Activated naive CD4-positive, alpha-beta T cell treated with anti-CD3 and anti-CD28 coated beads, Interleukin-2, amount 50 U/mL, for 24 hours (primary cell): ENCODE data around the gene BCAS3.
"Not testable (repeated sequence)": the region's sequence is repeated elsewhere in the genome, so short reads cannot be mapped to it uniquely, and the experiment has no call there.

Experiments
- H3K27ac Mint-ChIP-seq: one replicate; pipeline ENCODE4 v1.8.0; 2021; ENCODE audit warnings: mild to moderate bottlenecking, mixed read lengths
- H3K27me3 Mint-ChIP-seq: one replicate; pipeline ENCODE4 v1.8.0; 2021; ENCODE audit warnings: mixed read lengths
- H3K36me3 Mint-ChIP-seq: one replicate; pipeline ENCODE4 v1.8.0; 2021; ENCODE audit warnings: mixed read lengths
- H3K4me1 Mint-ChIP-seq: one replicate; pipeline ENCODE4 v1.8.0; 2021; ENCODE audit warnings: mixed read lengths
- H3K4me3 Mint-ChIP-seq: one replicate; pipeline ENCODE4 v1.8.0; 2021; ENCODE audit warnings: mild to moderate bottlenecking, mixed read lengths
- H3K9me3 Mint-ChIP-seq: one replicate; pipeline ENCODE4 v1.8.0; 2021; ENCODE audit warnings: mixed read lengths

The BCAS3 gene

DNA sequence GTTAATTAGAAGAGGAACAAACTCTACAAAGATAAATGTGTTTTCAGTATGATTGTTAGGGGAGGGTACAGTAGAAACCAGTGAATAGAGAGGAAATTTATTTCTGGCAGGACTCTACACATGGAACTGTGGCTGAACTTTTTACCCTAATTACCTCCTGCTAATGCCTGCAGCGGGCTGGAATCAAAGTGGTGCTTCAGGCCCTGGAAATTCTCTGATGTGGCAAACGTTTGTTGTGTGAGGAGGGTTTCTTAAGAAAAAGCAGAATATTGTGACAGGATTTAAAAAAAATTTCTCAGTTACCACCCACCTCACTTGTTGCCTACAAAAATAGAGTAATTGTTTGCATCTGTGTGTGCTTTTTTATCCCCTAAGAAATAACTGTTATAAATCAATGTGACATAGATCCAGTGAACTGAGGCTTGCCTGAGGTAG is 154.5 kb downstream of the BCAS3 start:
- no peak overlapping the region for H3K4me3 Mint-ChIP-seq
- peaks cover 2% of the 10 kb centered on the region for H3K36me3 Mint-ChIP-seq

DNA sequence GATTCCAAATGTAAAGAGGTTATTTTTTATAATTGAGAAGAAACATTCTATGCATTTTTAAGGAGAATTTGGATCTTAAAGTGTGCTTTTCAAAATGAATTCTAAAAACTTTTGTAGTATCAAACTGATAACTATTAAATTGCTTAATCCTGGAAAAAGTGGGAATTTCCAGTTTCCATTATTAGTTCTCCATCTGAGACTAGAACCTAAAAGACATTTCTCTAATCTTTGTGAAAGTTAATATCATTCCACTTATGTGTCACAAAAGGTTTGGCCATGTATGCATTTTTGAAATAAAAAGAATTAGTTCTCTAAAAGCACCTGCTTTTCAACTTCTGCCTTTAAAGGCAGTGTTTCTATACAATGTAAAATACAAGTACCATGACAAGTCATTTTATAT is 155.0 kb downstream of the BCAS3 start:
- Mint-ChIP-seq H3K27me3 (no peaks in the 10 kb centered on the region), H3K27ac (no peak overlapping the region), H3K36me3 (peaks cover 2% of the 10 kb centered on the region), H3K4me1 (peaks cover 13% of the 10 kb centered on the region), H3K4me3 (no peak overlapping the region), H3K9me3 (peaks cover 4% of the 10 kb centered on the region)

More for the DNA sequence above, 154.5 kb downstream of the BCAS3 start:
- no peaks in the 10 kb centered on the region for H3K27me3 Mint-ChIP-seq
- peaks cover 4% of the 10 kb centered on the region for H3K9me3 Mint-ChIP-seq
- H3K27ac Mint-ChIP-seq: no peak overlapping the region
- peaks cover 13% of the 10 kb centered on the region for H3K4me1 Mint-ChIP-seq

DNA sequence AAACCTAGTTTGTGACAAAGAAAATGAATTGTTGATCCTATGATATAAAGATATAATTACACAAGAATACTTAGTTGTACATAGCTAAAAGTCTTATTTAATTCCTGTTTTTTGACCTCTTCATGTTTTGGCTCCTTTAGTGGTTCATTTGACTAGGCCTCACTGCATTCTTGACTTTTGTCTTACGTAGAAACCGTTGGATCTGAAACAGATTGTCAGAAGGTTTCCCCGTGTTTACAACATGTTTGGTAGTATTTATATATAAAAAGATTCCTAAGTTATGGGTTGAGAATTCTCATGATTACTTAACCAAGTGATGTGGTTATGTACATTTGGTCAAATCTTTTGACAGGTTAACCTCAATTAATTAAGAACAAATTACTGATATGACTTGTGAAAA is 162.8 kb downstream of the BCAS3 start:
- Mint-ChIP-seq H3K4me1 (no peaks in the 10 kb centered on the region), H3K27ac (no peak overlapping the region), H3K27me3 (no peaks in the 10 kb centered on the region), H3K4me3 (no peak overlapping the region), H3K9me3 (peaks cover 4% of the 10 kb centered on the region), H3K36me3 (peaks cover 5% of the 10 kb centered on the region)

DNA sequence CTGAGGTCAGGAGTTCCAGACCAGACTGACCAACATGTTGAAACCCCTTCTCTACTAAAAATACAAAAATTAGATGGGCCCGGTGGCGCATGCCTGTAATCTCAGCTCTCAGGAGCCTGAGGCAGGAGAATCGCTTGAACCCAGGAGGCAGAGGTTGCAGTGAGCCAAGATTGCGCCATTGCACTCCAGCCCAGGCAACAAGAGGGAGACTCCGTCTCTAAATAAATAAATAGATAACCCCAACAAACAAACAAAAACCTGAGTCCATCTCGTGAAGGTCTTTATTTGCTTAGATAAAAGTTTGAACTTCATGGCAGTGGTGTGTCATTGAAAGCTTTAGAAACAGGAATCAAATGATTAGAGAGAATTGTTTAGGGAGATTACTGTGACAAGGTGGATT is 167.4 kb downstream of the BCAS3 start:
- no peaks in the 10 kb centered on the region for H3K4me1 Mint-ChIP-seq
- no peak overlapping the region for H3K27ac Mint-ChIP-seq
- H3K27me3 Mint-ChIP-seq: no peaks in the 10 kb centered on the region
- peaks cover 5% of the 10 kb centered on the region for H3K36me3 Mint-ChIP-seq
- H3K9me3 Mint-ChIP-seq: peaks cover 4% of the 10 kb centered on the region
- H3K4me3 Mint-ChIP-seq: no peak overlapping the region

DNA sequence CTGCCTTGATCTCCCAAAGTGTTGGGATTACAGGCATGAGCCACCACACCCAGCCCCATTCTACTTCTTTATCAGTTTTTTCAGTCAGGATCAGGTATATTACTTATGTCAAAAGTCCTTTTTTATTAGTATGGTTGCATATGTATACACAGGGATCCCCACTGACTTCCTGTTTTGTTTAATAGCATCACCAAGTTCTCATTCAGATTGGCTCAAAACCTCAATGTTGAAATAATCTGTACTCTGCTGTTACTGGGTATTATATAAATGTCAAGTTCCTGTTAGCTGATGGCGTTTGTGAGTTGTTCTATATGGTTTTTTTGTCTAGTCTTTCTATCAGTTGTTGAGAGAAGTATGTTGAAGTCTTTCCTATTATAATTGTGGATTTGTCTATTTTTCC is 168.5 kb downstream of the BCAS3 start:
- Mint-ChIP-seq H3K36me3 (peaks cover 7% of the 10 kb centered on the region), H3K27ac (no peak overlapping the region), H3K4me1 (no peaks in the 10 kb centered on the region), H3K27me3 (no peaks in the 10 kb centered on the region), H3K4me3 (no peak overlapping the region), H3K9me3 (peaks cover 4% of the 10 kb centered on the region)

DNA sequence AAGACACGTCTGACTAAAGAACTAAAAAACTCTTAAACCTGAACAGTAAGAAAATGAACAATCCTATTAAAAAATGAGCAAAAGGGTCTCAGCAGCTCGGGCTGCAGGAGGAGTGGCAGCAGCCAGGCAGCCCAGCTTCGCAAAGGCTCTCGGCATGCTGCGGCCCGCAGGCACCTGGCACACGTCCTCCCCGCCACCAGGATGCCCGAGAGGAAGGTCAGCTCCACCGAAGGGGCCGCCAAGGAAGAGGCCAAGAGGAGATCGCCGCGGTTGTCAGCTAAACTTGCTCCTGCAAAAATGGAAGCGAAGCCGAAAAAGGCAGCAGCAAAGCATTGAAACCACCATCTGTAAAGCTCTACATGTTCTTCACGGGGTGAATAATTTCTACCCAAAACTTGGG is 173.5 kb downstream of the BCAS3 start:
- H3K4me3 Mint-ChIP-seq: no peak overlapping the region
- H3K27me3 Mint-ChIP-seq: no peaks in the 10 kb centered on the region
- no peak overlapping the region for H3K27ac Mint-ChIP-seq
- H3K4me1 Mint-ChIP-seq: no peaks in the 10 kb centered on the region
- H3K9me3 Mint-ChIP-seq: peaks cover 4% of the 10 kb centered on the region
- peaks cover 8% of the 10 kb centered on the region for H3K36me3 Mint-ChIP-seq

DNA sequence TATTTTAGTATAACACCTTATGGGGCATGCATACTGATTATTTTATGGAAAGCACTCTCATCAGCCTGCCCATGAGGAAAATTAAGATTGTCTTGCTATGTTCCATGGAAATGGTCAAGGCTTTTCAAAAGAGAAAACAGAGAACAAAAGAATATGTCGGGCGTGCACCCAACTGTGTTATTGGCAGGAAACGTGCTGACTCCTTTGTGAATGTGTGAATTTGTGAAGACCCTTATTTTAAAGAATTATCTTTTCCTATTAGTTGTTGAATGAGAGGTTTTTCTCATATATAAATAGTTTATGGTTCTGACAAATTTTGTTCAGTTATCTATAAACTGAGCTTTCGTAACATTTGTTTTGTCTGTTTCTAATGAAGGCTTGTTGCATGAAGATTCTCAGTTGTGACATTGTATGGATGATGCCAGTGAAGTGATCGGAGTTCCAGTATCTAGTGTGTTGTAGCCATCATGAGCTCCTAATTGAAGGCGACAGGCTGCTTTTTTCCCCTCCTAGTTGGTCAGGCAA is 180.0 kb downstream of the BCAS3 start:
- Mint-ChIP-seq H3K9me3 (no peaks in the 10 kb centered on the region), H3K36me3 (peaks cover 15% of the 10 kb centered on the region), H3K4me1 (no peaks in the 10 kb centered on the region), H3K27me3 (no peaks in the 10 kb centered on the region), H3K27ac (no peak overlapping the region), H3K4me3 (no peak overlapping the region)

DNA sequence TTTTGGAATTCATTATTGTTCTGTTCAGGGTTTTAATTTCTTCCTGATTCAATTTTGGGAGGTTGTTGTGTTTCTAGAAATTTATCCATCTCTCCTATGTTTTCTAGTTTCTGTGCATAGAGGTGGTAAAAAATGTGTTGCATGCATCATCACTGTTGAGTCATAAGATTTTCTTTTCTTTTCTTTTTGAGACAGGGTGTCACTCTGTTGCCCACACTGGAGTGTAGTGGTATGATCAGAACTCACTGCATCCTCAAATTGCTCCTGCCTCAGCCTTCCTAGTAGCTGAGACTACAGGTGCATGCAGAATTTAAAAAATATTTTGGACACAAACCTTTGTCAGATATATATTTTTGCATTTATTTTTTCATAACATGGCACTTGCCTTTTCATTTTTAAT is 184.8 kb downstream of the BCAS3 start:
- Mint-ChIP-seq H3K4me1 (peaks cover 14% of the 10 kb centered on the region), H3K36me3 (peaks cover 13% of the 10 kb centered on the region), H3K9me3 (no peaks in the 10 kb centered on the region), H3K27ac (no peak overlapping the region), H3K27me3 (no peaks in the 10 kb centered on the region), H3K4me3 (no peak overlapping the region)

DNA sequence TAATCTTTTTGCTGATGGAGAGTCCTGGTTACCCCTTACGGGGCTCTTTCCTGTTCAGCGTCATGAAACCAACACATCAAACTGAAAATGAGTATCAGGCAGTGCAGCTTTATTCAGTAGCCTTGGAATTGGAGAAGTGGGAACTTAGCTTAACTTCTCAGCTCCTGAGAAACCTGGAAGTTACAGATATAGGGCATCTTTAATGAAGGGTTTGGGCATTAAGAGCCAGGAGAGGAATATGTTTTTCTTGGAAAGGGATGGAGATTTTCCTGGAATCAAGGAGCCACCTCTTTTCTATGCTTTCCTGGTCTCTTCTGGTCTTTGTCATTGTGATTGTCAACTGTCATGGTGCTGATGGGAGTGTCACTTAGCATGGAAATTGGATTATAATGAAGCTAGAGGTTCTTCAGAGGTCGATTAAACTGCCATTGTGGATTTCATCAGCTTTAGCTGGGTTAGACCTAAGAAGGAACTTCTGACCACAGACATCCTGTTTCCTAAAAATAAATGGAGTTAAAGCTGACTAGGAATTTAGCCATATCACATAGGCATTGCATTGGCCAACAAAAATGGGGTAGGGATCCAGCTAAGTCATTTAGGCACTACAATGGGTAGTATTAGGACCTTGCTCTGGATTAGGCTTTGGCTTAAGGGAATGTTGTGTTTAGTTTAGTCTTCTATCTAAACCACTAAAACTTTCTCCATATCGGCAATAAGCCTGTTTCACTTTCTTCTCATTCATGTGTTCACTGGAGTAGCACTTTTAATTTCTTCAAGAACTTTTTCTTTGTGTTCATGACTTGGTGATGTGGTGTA is 186.4 kb downstream of the BCAS3 start:
- Mint-ChIP-seq H3K4me3 (no peak overlapping the region), H3K4me1 (peaks cover 14% of the 10 kb centered on the region), H3K27ac (no peak overlapping the region), H3K9me3 (no peaks in the 10 kb centered on the region), H3K27me3 (no peaks in the 10 kb centered on the region), H3K36me3 (peaks cover 8% of the 10 kb centered on the region)

DNA sequence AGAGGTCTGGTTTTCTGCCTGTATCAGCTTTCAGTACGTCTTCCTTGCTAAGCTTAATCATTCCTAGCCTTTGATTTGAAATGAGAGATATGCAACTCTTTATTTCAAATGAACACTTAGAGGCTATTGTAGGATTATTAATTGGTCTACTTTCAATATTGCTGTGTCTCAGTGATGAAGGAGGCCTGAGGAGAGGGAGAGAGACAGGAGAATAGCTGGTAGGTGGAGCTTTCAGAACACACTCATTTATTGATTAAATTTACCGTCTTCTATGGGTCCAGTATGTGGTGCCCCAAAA is 187.0 kb downstream of the BCAS3 start:
- no peak overlapping the region for H3K4me3 Mint-ChIP-seq
- peaks cover 11% of the 10 kb centered on the region for H3K36me3 Mint-ChIP-seq
- H3K27ac Mint-ChIP-seq: no peak overlapping the region
- H3K4me1 Mint-ChIP-seq: peaks cover 14% of the 10 kb centered on the region
- no peaks in the 10 kb centered on the region for H3K9me3 Mint-ChIP-seq
- no peaks in the 10 kb centered on the region for H3K27me3 Mint-ChIP-seq

DNA sequence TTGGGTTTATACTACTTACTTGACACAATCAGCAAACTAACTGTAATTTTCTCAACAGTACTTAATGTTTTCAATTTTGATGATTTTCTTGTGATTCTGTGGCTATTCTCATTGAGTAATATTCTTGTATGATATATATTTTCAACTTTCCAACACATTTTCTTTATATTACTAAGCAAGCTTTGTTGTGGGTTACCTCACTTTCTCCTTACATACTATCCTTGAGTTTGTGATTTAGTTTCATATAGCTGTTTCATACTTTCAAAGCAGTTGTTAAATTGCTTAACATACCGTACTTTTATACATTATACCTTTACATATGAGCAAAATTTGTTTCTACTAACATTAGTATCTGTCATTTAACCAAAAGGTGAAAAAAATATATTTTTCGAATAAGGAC is 197.1 kb downstream of the BCAS3 start:
- no peaks in the 10 kb centered on the region for H3K27me3 Mint-ChIP-seq
- H3K36me3 Mint-ChIP-seq: peaks cover 17% of the 10 kb centered on the region
- H3K4me1 Mint-ChIP-seq: no peaks in the 10 kb centered on the region
- no peaks in the 10 kb centered on the region for H3K9me3 Mint-ChIP-seq
- H3K27ac Mint-ChIP-seq: no peak overlapping the region
- H3K4me3 Mint-ChIP-seq: no peak overlapping the region

DNA sequence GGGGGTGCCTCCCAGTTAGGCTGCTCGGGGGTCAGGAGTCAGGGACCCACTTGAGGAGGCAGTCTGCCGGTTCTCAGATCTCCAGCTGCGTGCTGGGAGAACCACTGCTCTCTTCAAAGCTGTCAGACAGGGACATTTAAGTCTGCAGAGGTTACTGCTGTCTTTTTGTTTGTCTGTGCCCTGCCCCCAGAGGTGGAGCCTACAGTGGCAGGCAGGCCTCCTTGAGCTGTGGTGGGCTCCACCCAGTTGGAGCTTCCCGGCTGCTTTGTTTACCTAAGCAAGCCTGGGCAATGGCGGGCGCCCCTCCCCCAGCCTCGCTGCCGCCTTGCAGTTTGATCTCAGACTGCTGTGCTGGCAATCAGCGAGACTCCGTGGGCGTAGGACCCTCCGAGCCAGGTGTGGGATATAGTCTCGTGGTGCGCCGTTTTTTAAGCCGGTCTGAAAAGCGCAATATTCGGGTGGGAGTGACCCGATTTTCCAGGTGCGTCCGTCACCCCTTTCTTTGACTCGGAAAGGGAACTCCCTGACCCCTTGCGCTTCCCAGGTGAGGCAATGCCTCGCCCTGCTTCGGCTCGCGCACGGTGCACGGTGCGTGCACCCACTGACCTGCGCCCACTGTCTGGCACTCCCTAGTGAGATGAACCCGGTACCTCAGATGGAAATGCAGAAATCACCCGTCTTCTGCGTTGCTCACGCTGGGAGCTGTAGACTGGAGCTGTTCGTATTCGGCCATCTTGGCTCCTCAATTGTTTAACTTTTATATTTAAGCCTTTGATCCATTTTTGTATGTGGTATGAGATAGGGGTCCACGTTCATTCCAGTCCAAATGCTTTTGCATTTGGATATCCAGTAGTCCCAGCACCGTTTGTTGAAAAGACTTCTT is 209.3 kb downstream of the BCAS3 start:
- not testable (repeated sequence) for H3K36me3 Mint-ChIP-seq, H3K4me1 Mint-ChIP-seq, H3K9me3 Mint-ChIP-seq, H3K27me3 Mint-ChIP-seq
- Mint-ChIP-seq H3K27ac (peak overlapping the region; percentile 30), H3K4me3 (peak overlapping the region; percentile 57)

DNA sequence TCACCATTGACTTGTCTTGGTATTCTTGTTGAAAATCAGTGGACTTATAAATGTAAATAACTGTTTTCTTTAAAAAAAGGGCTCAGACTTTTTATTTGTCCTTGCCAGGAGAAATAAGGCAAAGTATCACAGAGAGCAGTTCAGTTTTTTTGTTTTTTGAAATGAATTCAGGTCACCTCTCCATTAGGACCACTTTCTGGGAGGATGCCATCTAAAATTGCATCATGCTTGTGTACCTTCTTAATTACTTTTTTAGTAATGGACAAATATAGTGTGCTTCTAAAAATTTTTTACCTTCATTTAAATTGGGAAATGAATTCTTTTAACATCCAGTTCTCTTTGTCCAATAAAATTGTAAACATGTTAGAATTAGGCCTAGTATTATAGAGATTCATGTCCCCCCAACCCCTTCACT is 210.0 kb downstream of the BCAS3 start:
- no peaks in the 10 kb centered on the region for H3K27me3 Mint-ChIP-seq
- H3K27ac Mint-ChIP-seq: peak overlapping the region; percentile 30
- H3K4me1 Mint-ChIP-seq: no peaks in the 10 kb centered on the region
- H3K9me3 Mint-ChIP-seq: no peaks in the 10 kb centered on the region
- peak overlapping the region; percentile 57 for H3K4me3 Mint-ChIP-seq
- H3K36me3 Mint-ChIP-seq: peaks cover 2% of the 10 kb centered on the region

DNA sequence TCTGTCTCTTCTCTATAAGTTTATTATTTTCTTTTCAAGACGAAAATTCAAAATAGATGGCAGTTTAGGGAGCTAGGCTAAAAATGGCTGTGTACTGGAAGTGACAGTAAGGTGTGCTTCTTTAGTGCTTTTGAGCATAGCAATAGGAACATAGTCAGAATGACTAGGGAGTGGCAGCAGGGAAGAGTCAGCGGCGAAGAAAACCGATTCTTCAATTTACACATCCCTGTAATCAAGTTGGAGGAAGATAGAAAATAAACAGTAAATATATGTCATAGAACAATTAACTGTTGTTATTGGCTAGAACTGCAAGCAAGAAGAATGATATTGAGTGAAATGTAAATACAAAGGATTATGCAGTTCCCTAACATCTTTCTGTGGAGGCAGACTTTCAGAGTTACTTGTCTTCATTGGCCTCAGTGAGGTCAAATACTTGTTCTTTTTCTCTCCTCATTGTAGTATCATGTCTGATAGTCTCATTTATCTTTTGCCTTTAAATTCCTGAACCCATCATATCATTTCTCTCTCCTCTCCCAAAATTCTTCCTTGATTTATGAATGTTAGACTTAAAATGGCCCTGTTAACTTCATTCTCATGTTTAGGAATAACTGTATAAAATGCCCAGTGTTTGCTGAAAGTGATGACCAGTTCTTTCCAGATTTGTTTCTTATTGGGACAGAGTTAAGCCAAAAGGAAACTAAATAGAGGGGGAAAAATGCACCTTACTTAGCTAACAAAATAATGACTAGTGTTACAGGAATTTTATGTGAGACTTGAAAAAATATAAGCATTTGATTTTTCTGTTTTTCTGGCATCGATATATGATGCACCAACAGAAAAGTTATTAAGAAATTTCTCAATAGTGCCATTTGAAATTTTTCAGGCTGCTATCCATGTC is 211.4 kb downstream of the BCAS3 start:
- H3K4me3 Mint-ChIP-seq: no peak overlapping the region
- H3K27me3 Mint-ChIP-seq: no peaks in the 10 kb centered on the region
- H3K9me3 Mint-ChIP-seq: no peaks in the 10 kb centered on the region
- H3K4me1 Mint-ChIP-seq: no peaks in the 10 kb centered on the region
- no peak overlapping the region for H3K27ac Mint-ChIP-seq
- H3K36me3 Mint-ChIP-seq: peaks cover 8% of the 10 kb centered on the region

DNA sequence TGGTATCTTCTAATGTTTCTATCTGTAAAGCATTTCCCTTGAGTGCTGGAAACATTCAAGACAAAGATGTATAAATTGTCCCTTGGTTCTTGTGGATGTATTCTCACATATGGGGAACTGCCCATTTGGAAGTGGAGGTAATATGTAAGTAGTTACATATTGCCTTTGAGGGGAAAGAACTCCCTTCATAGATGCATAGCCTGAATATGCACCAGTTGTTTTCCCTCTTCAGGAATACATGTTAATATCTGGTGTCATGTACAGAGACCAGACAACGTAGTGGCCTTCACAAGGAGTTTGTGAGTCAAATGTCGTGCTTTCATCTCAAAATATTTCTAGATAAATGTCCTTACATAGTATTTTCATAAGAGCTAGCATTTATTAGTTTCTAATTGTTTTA is 213.5 kb downstream of the BCAS3 start:
- Mint-ChIP-seq H3K4me1 (no peaks in the 10 kb centered on the region), H3K36me3 (peaks cover 23% of the 10 kb centered on the region), H3K4me3 (no peak overlapping the region), H3K27me3 (no peaks in the 10 kb centered on the region), H3K27ac (no peak overlapping the region), H3K9me3 (peaks cover 8% of the 10 kb centered on the region)
